ENCODE results near the gene UGCG.

UGCG gene

GRCh38 chr9:111895996-111896941 lies at the start of gene UGCG:
Gene UGCG (plus strand): TSS chr9:111896814. CDS start chr9:111897216, 402 bp downstream.
- no peaks in the 10 kb centered on the region for H3K27me3 Mint-ChIP-seq
- H3K4me3 Mint-ChIP-seq, result peak within 1 kb of the TSS; percentile 98
- no peaks in the 10 kb centered on the region for H3K36me3 Mint-ChIP-seq
- peak; percentile 88 to 90 for DNase-seq (ENCODE audit: low spot score in 2 of 2)
- peaks cover 13% of the 10 kb centered on the region for H3K4me1 Mint-ChIP-seq
- peak; percentile 80 for ATAC-seq (ENCODE audit: low read depth)
- no peak within 1 kb of the TSS for H3K27ac Mint-ChIP-seq
- no peaks in the 10 kb centered on the region for H3K9me3 Mint-ChIP-seq

- Mint-ChIP-seq H3K9me3 (no peaks in the 10 kb centered on the region), H3K4me3 (no peak overlapping the region), H3K4me1 (no peaks in the 10 kb centered on the region), H3K27me3 (no peaks in the 10 kb centered on the region), H3K36me3 (no peaks in the 10 kb centered on the region), H3K27ac (no peak overlapping the region)
- ATAC-seq (ENCODE audit: low read depth) (no peak), DNase-seq (ENCODE audit: low spot score in 2 of 2) (no peak)
Measured at GRCh38 chr9:111851553-111851952, 45.1 kb upstream of the UGCG start.

- Mint-ChIP-seq H3K27me3 (no peaks in the 10 kb centered on the region), H3K27ac (no peak overlapping the region), H3K4me3 (no peak overlapping the region), H3K4me1 (no peaks in the 10 kb centered on the region), H3K36me3 (no peaks in the 10 kb centered on the region), H3K9me3 (no peaks in the 10 kb centered on the region)
- DNase-seq (ENCODE audit: low spot score in 2 of 2), result no peak
- no peak for ATAC-seq (ENCODE audit: low read depth)
Measured at GRCh38 chr9:111852291-111852690, 44.3 kb upstream of the UGCG start.

- Mint-ChIP-seq H3K4me1 (no peaks in the 10 kb centered on the region), H3K9me3 (no peaks in the 10 kb centered on the region), H3K27ac (no peak overlapping the region), H3K27me3 (no peaks in the 10 kb centered on the region), H3K4me3 (no peak overlapping the region), H3K36me3 (no peaks in the 10 kb centered on the region)
- ATAC-seq (ENCODE audit: low read depth) (no peak), DNase-seq (ENCODE audit: low spot score in 2 of 2) (no peak)
Measured at GRCh38 chr9:111853450-111853827, 43.2 kb upstream of the UGCG start.

- no peak overlapping the region for H3K4me3 Mint-ChIP-seq
- ATAC-seq (ENCODE audit: low read depth) (no peak), DNase-seq (ENCODE audit: low spot score in 2 of 2) (no peak)
- no peaks in the 10 kb centered on the region for H3K27me3 Mint-ChIP-seq
- H3K36me3 Mint-ChIP-seq, result no peaks in the 10 kb centered on the region
- no peak overlapping the region for H3K27ac Mint-ChIP-seq
- no peaks in the 10 kb centered on the region for H3K9me3 Mint-ChIP-seq
- no peaks in the 10 kb centered on the region for H3K4me1 Mint-ChIP-seq
Measured at GRCh38 chr9:111854799-111855198, 41.8 kb upstream of the UGCG start.

GRCh38 chr9:111857555-111858211 lies 38.9 kb upstream of the UGCG start:
- H3K27me3 Mint-ChIP-seq, result no peaks in the 10 kb centered on the region
- H3K27ac Mint-ChIP-seq, result peak overlapping the region; percentile 13
- no peaks in the 10 kb centered on the region for H3K4me1 Mint-ChIP-seq
- H3K4me3 Mint-ChIP-seq, result no peak overlapping the region
- ATAC-seq (ENCODE audit: low read depth), result no peak
- no peak for DNase-seq (ENCODE audit: low spot score in 2 of 2)
- no peaks in the 10 kb centered on the region for H3K36me3 Mint-ChIP-seq
- no peaks in the 10 kb centered on the region for H3K9me3 Mint-ChIP-seq

GRCh38 chr9:111860443-111860842 lies 36.2 kb upstream of the UGCG start:
- ATAC-seq (ENCODE audit: low read depth), result no peak
- H3K4me1 Mint-ChIP-seq, result no peaks in the 10 kb centered on the region
- peaks cover 2% of the 10 kb centered on the region for H3K9me3 Mint-ChIP-seq
- H3K4me3 Mint-ChIP-seq, result no peak overlapping the region
- no peaks in the 10 kb centered on the region for H3K27me3 Mint-ChIP-seq
- no peaks in the 10 kb centered on the region for H3K36me3 Mint-ChIP-seq
- no peak overlapping the region for H3K27ac Mint-ChIP-seq
- DNase-seq (ENCODE audit: low spot score in 2 of 2), result no peak

GRCh38 chr9:111863636-111864035 lies 33.0 kb upstream of the UGCG start:
- Mint-ChIP-seq H3K9me3 (peaks cover 2% of the 10 kb centered on the region), H3K4me1 (peaks cover 3% of the 10 kb centered on the region), H3K36me3 (peaks cover 2% of the 10 kb centered on the region), H3K4me3 (no peak overlapping the region), H3K27ac (no peak overlapping the region), H3K27me3 (no peaks in the 10 kb centered on the region)
- DNase-seq (ENCODE audit: low spot score in 2 of 2) (no peak), ATAC-seq (ENCODE audit: low read depth) (no peak)

GRCh38 chr9:111866976-111867375 lies 29.6 kb upstream of the UGCG start:
- Mint-ChIP-seq H3K36me3 (peaks cover 2% of the 10 kb centered on the region), H3K4me1 (peaks cover 3% of the 10 kb centered on the region), H3K27ac (no peak overlapping the region), H3K4me3 (no peak overlapping the region), H3K27me3 (no peaks in the 10 kb centered on the region), H3K9me3 (peaks cover 2% of the 10 kb centered on the region)
- ATAC-seq (ENCODE audit: low read depth) (peak; percentile 74), DNase-seq (ENCODE audit: low spot score in 2 of 2) (no peak)

- no peak for ATAC-seq (ENCODE audit: low read depth)
- peaks cover 2% of the 10 kb centered on the region for H3K36me3 Mint-ChIP-seq
- H3K4me3 Mint-ChIP-seq, result no peak overlapping the region
- H3K27me3 Mint-ChIP-seq, result peaks cover under 1% of the 10 kb centered on the region
- H3K27ac Mint-ChIP-seq, result no peak overlapping the region
- DNase-seq (ENCODE audit: low spot score in 2 of 2), result no peak
- peaks cover 3% of the 10 kb centered on the region for H3K4me1 Mint-ChIP-seq
- H3K9me3 Mint-ChIP-seq, result peaks cover under 1% of the 10 kb centered on the region
Measured at GRCh38 chr9:111868475-111868874, 28.1 kb upstream of the UGCG start.

- Mint-ChIP-seq H3K27ac (no peak overlapping the region), H3K4me3 (no peak overlapping the region), H3K27me3 (peaks cover 1% of the 10 kb centered on the region), H3K36me3 (peaks cover 2% of the 10 kb centered on the region), H3K9me3 (peaks cover 2% of the 10 kb centered on the region), H3K4me1 (peaks cover 3% of the 10 kb centered on the region)
- DNase-seq (ENCODE audit: low spot score in 2 of 2) (no peak), ATAC-seq (ENCODE audit: low read depth) (no peak)
Measured at GRCh38 chr9:111870774-111871498, 25.7 kb upstream of the UGCG start.

- no peak for ATAC-seq (ENCODE audit: low read depth)
- peaks cover 2% of the 10 kb centered on the region for H3K36me3 Mint-ChIP-seq
- DNase-seq (ENCODE audit: low spot score in 2 of 2), result no peak
- peaks cover 3% of the 10 kb centered on the region for H3K4me1 Mint-ChIP-seq
- peaks cover 2% of the 10 kb centered on the region for H3K9me3 Mint-ChIP-seq
- H3K4me3 Mint-ChIP-seq, result no peak overlapping the region
- no peak overlapping the region for H3K27ac Mint-ChIP-seq
- peaks cover 1% of the 10 kb centered on the region for H3K27me3 Mint-ChIP-seq
Measured at GRCh38 chr9:111871499-111871855, 25.1 kb upstream of the UGCG start.

GRCh38 chr9:111872886-111873285 lies 23.7 kb upstream of the UGCG start:
- H3K27ac Mint-ChIP-seq, result no peak overlapping the region
- no peaks in the 10 kb centered on the region for H3K36me3 Mint-ChIP-seq
- no peak overlapping the region for H3K4me3 Mint-ChIP-seq
- ATAC-seq (ENCODE audit: low read depth) (no peak), DNase-seq (ENCODE audit: low spot score in 2 of 2) (no peak)
- H3K4me1 Mint-ChIP-seq, result no peaks in the 10 kb centered on the region
- H3K27me3 Mint-ChIP-seq, result peaks cover 1% of the 10 kb centered on the region
- peaks cover 2% of the 10 kb centered on the region for H3K9me3 Mint-ChIP-seq

GRCh38 chr9:111873901-111874300 lies 22.7 kb upstream of the UGCG start:
- Mint-ChIP-seq H3K27me3 (peaks cover 1% of the 10 kb centered on the region), H3K36me3 (no peaks in the 10 kb centered on the region), H3K4me1 (no peaks in the 10 kb centered on the region)

More at GRCh38 chr9:111873901-111874300, 22.7 kb upstream of the UGCG start:
- Mint-ChIP-seq H3K4me3 (no peak overlapping the region), H3K27ac (no peak overlapping the region), H3K9me3 (peaks cover 2% of the 10 kb centered on the region)
- ATAC-seq (ENCODE audit: low read depth), result no peak
- no peak for DNase-seq (ENCODE audit: low spot score in 2 of 2)

All from memory B cell (primary cell).